ENCODE data around the gene GALC.

GALC gene

DNA sequence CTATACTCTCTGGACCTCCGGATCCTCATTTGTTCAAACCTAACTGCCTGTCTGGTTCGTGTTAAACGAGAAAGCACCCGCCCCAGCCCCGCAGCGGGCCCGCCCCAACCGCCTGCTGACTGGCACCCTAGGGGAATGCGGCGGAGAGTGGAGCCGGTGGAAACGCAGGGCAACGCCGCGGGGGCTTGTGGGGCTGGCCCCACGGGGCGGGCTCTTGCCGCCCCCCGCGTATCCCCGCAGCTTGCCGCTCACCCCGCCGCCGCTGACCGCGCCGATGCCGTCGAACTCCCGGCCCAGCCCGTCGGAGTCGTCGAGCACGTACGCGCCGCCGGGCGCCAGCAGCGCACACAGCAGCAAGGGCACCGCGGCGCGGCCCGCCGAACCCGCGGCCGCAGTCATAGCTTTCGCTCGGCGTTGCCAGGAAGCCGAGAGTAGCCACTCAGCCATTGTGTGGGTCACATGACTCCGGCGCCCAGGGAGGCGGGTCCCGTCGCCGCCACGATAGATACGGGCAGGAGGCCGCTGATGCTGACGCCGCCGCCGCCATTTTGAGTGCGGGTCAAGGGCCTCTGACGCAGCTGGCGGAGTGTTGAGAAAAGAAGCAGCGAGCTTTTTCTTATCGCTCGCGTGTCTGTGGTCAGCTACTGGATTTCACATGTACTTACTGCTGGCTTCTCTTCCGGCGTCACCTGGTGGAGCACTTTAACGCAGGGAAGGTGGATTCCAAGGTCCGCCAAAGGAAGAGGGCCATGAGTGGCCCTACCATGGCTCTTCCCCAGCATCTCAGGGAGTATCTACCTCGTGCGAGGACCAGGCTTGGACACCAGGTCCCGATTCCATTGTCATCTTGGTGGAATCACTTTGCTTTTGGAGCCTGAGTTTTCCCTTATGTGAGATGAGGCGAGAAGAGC is at the start of gene GALC:
TSS of gene GALC (minus strand) at position 465 of the 911 bp plus-strand sequence. CDS start at position 447, 18 bp downstream.
- Histone ChIP-seq H3K27me3 (ENCODE audit: insufficient read depth, low read length, poor library complexity) (no peaks in the 10 kb centered on the region), H3K4me3 (ENCODE audit: low read depth in 1 of 2, low read length in 2 of 2) (no peak within 1 kb of the TSS), H2AFZ (ENCODE audit: low read depth, low read length) (no peak within 1 kb of the TSS), H3K27ac (ENCODE audit: low read length) (no peak within 1 kb of the TSS), H3K4me2 (ENCODE audit: insufficient read depth, low read length) (no peak within 1 kb of the TSS), H3K9me3 (ENCODE audit: insufficient read depth, low read length, severe bottlenecking) (no peaks in the 10 kb centered on the region), H4K20me1 (ENCODE audit: insufficient read depth, low read length) (no peaks in the 10 kb centered on the region), H3K36me3 (ENCODE audit: insufficient read depth, low read length) (no peaks in the 10 kb centered on the region), H3K4me1 (ENCODE audit: insufficient read depth, low read length) (peaks cover 28% of the 10 kb centered on the region), H3K79me2 (ENCODE audit: insufficient read depth, low read length) (no peaks in the 10 kb centered on the region), H3K9ac (ENCODE audit: low read depth, low read length) (no peak within 1 kb of the TSS)
- ATAC-seq (ENCODE audit: insufficient read depth, low read depth), result no peak
- no peak for DNase-seq
- no peak for TF ChIP-seq EZH2 (IDR thresholded peaks at IDR 0.05; ENCODE audit: borderline replicate concordance, low read depth, low read length, severe bottlenecking)
- TF ChIP-seq, protein P1, sequence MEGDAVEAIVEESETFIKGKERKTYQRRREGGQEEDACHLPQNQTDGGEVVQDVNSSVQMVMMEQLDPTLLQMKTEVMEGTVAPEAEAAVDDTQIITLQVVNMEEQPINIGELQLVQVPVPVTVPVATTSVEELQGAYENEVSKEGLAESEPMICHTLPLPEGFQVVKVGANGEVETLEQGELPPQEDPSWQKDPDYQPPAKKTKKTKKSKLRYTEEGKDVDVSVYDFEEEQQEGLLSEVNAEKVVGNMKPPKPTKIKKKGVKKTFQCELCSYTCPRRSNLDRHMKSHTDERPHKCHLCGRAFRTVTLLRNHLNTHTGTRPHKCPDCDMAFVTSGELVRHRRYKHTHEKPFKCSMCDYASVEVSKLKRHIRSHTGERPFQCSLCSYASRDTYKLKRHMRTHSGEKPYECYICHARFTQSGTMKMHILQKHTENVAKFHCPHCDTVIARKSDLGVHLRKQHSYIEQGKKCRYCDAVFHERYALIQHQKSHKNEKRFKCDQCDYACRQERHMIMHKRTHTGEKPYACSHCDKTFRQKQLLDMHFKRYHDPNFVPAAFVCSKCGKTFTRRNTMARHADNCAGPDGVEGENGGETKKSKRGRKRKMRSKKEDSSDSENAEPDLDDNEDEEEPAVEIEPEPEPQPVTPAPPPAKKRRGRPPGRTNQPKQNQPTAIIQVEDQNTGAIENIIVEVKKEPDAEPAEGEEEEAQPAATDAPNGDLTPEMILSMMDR (IDR thresholded peaks at IDR 0.05; ENCODE audit: borderline replicate concordance, extremely low read depth, low read length, poor library complexity, severe bottlenecking), result no peak

DNA sequence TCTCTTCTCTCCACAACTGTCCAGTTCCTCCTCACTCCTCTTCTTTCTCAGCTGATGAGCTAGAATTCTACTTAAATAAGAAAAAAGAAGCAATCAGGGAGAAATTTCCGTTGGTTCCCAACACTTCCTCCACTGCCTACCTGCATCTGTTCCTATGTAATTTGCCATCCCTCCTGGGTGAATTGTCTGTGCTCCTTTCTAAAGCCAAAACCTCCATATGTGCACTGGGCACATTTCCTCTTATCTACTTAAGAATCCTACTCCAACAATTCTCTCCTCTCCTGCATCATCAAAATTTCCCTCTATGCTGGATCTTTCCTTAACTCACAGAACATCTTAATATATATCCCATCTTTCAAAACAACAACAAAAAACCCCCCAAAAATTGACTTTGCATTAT is 47.2 kb upstream of the GALC start:
- Histone ChIP-seq H3K79me2 (ENCODE audit: insufficient read depth, low read length) (no peaks in the 10 kb centered on the region), H3K27ac (ENCODE audit: low read length) (no peak overlapping the region), H3K9me3 (ENCODE audit: insufficient read depth, low read length, severe bottlenecking) (no peaks in the 10 kb centered on the region), H4K20me1 (ENCODE audit: insufficient read depth, low read length) (no peaks in the 10 kb centered on the region), H3K4me3 (ENCODE audit: low read depth in 1 of 2, low read length in 2 of 2) (no peak overlapping the region), H2AFZ (ENCODE audit: low read depth, low read length) (no peak overlapping the region), H3K4me1 (ENCODE audit: insufficient read depth, low read length) (no peaks in the 10 kb centered on the region), H3K36me3 (ENCODE audit: insufficient read depth, low read length) (no peaks in the 10 kb centered on the region), H3K4me2 (ENCODE audit: insufficient read depth, low read length) (no peak overlapping the region), H3K27me3 (ENCODE audit: insufficient read depth, low read length, poor library complexity) (no peaks in the 10 kb centered on the region), H3K9ac (ENCODE audit: low read depth, low read length) (no peak overlapping the region)
- no peak for ATAC-seq (ENCODE audit: insufficient read depth, low read depth)
- DNase-seq, result no peak
- no peak for TF ChIP-seq EZH2 (IDR thresholded peaks at IDR 0.05; ENCODE audit: borderline replicate concordance, low read depth, low read length, severe bottlenecking)
- TF ChIP-seq, protein P1 (IDR thresholded peaks at IDR 0.05; ENCODE audit: borderline replicate concordance, extremely low read depth, low read length, poor library complexity, severe bottlenecking), result no peak

DNA sequence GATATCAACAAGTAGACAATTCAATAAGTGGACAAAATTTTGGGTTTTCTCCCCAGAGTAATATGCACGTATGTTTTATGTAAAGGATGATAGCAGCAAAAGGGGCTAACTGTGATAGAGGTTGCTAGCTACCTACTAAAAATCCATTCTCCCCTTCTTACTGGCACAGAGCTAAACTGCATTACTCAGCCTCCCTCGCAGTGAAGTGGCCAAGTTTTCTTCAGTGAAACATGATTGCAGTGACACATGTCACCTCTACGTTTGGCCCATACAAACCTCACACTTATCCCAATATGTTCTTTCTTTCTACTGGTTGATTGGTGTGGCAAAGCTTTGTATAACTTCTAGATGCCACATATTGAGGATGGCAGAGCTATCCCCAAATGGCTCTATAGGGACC is 46.2 kb upstream of the GALC start:
- Histone ChIP-seq H3K79me2 (ENCODE audit: insufficient read depth, low read length) (no peaks in the 10 kb centered on the region), H3K36me3 (ENCODE audit: insufficient read depth, low read length) (no peaks in the 10 kb centered on the region), H3K27me3 (ENCODE audit: insufficient read depth, low read length, poor library complexity) (no peaks in the 10 kb centered on the region), H3K4me1 (ENCODE audit: insufficient read depth, low read length) (no peaks in the 10 kb centered on the region), H3K9me3 (ENCODE audit: insufficient read depth, low read length, severe bottlenecking) (no peaks in the 10 kb centered on the region), H3K4me2 (ENCODE audit: insufficient read depth, low read length) (no peak overlapping the region), H3K9ac (ENCODE audit: low read depth, low read length) (no peak overlapping the region), H3K4me3 (ENCODE audit: low read depth in 1 of 2, low read length in 2 of 2) (no peak overlapping the region), H3K27ac (ENCODE audit: low read length) (no peak overlapping the region), H4K20me1 (ENCODE audit: insufficient read depth, low read length) (no peaks in the 10 kb centered on the region), H2AFZ (ENCODE audit: low read depth, low read length) (no peak overlapping the region)
- ATAC-seq (ENCODE audit: insufficient read depth, low read depth) (no peak), DNase-seq (no peak)
- TF ChIP-seq, protein P1 (IDR thresholded peaks at IDR 0.05; ENCODE audit: borderline replicate concordance, extremely low read depth, low read length, poor library complexity, severe bottlenecking), result no peak
- TF ChIP-seq EZH2 (IDR thresholded peaks at IDR 0.05; ENCODE audit: borderline replicate concordance, low read depth, low read length, severe bottlenecking), result no peak

All from DND-41 (cell line).